Skin of body (tissue), 2 donors: ENCODE results near the gene HOXD11. TPM values are rescaled to one million over a fixed set of nuclear protein-coding genes. Genes with fewer than 3 reads are reported as not detected.

Experiments used
- DNase-seq: peaks from one replicate; lab custom pipeline; 2025; lab: John Stamatoyannopoulos, UW
- total RNA-seq: library from RNA; depleted of rRNA; stranded (reverse); fragments of >200 nt; gene quantifications from one replicate; pipeline ENCODE4 v1.2.3, GENCODE V29; 2014

HOXD11 gene
- total RNA-seq, 1 donor from 2014 or later: not detected

- no peak for DNase-seq
Measured at GRCh38 chr2:176131848-176132158, 24.7 kb downstream of the HOXD11 start.

- no peak for DNase-seq
Measured at GRCh38 chr2:176132205-176133171, 25.4 kb downstream of the HOXD11 start.

- DNase-seq: no peak
Measured at GRCh38 chr2:176133389-176133788, 26.3 kb downstream of the HOXD11 start.

- DNase-seq: no peak
Measured at GRCh38 chr2:176134035-176134434, 27.0 kb downstream of the HOXD11 start.

- DNase-seq: peak; percentile 37
Measured at GRCh38 chr2:176135035-176135440, 28.0 kb downstream of the HOXD11 start.

- DNase-seq: peak; percentile 50
Measured at GRCh38 chr2:176136374-176137251, 29.5 kb downstream of the HOXD11 start.

- no peak for DNase-seq
Measured at GRCh38 chr2:176137252-176137580, 30.1 kb downstream of the HOXD11 start.

- no peak for DNase-seq
Measured at GRCh38 chr2:176137906-176138305, 30.8 kb downstream of the HOXD11 start.

GRCh38 chr2:176138526-176138922 is 31.4 kb downstream of the HOXD11 start:
- peak; percentile 28 for DNase-seq

GRCh38 chr2:176138923-176139660 is 32.0 kb downstream of the HOXD11 start:
- peak; percentile 28 for DNase-seq

- peak; percentile 55 for DNase-seq
Measured at GRCh38 chr2:176139661-176140512, 32.8 kb downstream of the HOXD11 start.

GRCh38 chr2:176140513-176141317 is 33.6 kb downstream of the HOXD11 start:
- peak; percentile 84 for DNase-seq

GRCh38 chr2:176142281-176142680 is 35.2 kb downstream of the HOXD11 start:
- DNase-seq: no peak

- no peak for DNase-seq
Measured at GRCh38 chr2:176145085-176145969, 38.2 kb downstream of the HOXD11 start.

- peak; percentile 15 for DNase-seq
Measured at GRCh38 chr2:176146101-176146500, 39.0 kb downstream of the HOXD11 start.

- no peak for DNase-seq
Measured at GRCh38 chr2:176146645-176147044, 39.6 kb downstream of the HOXD11 start.

GRCh38 chr2:176147210-176147799 is 40.2 kb downstream of the HOXD11 start:
- DNase-seq: no peak

GRCh38 chr2:176147800-176148496 is 40.9 kb downstream of the HOXD11 start:
- no peak for DNase-seq
